Upper lobe of left lung (tissue), 6 donors: ENCODE results near the gene P2RX7. TPM values are rescaled to one million over a fixed set of nuclear protein-coding genes. Genes with fewer than 3 reads are reported as not detected.
"Not testable (repeated sequence)": the region's sequence is repeated elsewhere in the genome, so short reads cannot be mapped to it uniquely, and the experiment has no call there.

Experiments used
- ATAC-seq, 2 donors: fragments of 200-7000 bp; cut with Tn5 transposase; one replicate each; pipeline ENCODE4 v1.9.1; 2022; ENCODE audit warnings: mild to moderate bottlenecking in 2 of 2, moderate library complexity in 2 of 2; ENCODE audit not compliant: low FRiP score in 2 of 2
- DNase-seq, 2 donors: peaks; one replicate each; pipeline ENCODE4 v3.0.0-alpha.2; 2019 to 2020
- H3K27ac ChIP-seq, 4 donors: fragments of 200-600 bp; sonication (generic); one replicate each; pipeline ENCODE4 v1.5.1; 2016 to 2019
- H3K27me3 ChIP-seq, 4 donors: fragments of 200-600 bp; sonication (generic); one replicate each; pipeline ENCODE4 v1.5.1; 2017 to 2019
- H3K36me3 ChIP-seq, 4 donors: fragments of 200-600 bp; sonication (generic); one replicate each; pipeline ENCODE4 v1.5.1; 2016 to 2019
- H3K4me1 ChIP-seq, 4 donors: fragments of 200-600 bp; sonication (generic); one replicate each; pipeline ENCODE4 v1.5.1; 2018 to 2019
- H3K4me3 ChIP-seq, 4 donors: fragments of 200-600 bp; sonication (generic); one replicate each; pipeline ENCODE4 v1.5.1; 2017 to 2019; ENCODE audit warnings: mild to moderate bottlenecking in 2 of 4, moderate library complexity in 1 of 4
- H3K9me3 ChIP-seq, 4 donors: fragments of 200-600 bp; sonication (generic); one replicate each; pipeline ENCODE4 v1.5.1; 2018 to 2019
- EP300 ChIP-seq, 4 donors: sonication (generic); formaldehyde crosslinking; IDR thresholded peaks; one replicate each; pipeline ENCODE4 v1.5.1; 2017; ENCODE audit warnings: antibody characterized with exemption in 4 of 4, control low read depth in 2 of 4
- POLR2A ChIP-seq, 4 donors: fragments of 450-650 bp; IDR thresholded peaks; one replicate each; pipeline ENCODE4 v1.5.1; 2016 to 2017; ENCODE audit warnings: antibody characterized with exemption in 4 of 4, mild to moderate bottlenecking in 2 of 4
- POLR2AphosphoS5 ChIP-seq, 2 donors: sonication (generic); formaldehyde crosslinking; IDR thresholded peaks; one replicate each; pipeline ENCODE4 v1.5.1; 2017; ENCODE audit warnings: antibody characterized with exemption in 2 of 2
- WGBS, 2 donors: methylation state at CpG; one replicate each; pipeline ENCODE4 v1.1.5; 2017 to 2018; 5-methylcytosine and 5-hydroxymethylcytosine counted together
- total RNA-seq, 6 donors: library from RNA; depleted of rRNA in 4 of 6; stranded (reverse); fragments of >200 nt in 4 of 6; gene quantifications; one replicate each; pipeline versions ENCODE4 v1.1.0 to v1.2.1, GENCODE V29; 2016 to 2021
- TF ChIP-seq, protein P1 (sequence below), 6 experiments: fragments of 450-650 bp in 4 of 6; fragments of 200-600 bp in 2 of 6; sonication (generic) in 2 of 6; IDR thresholded peaks; one replicate each; pipeline ENCODE4 v1.5.1; 2016 to 2019; ENCODE audit warnings: antibody characterized with exemption in 6 of 6
- donor health status: DM: no; HTN: no; CAD: no; lungs with moderate emphysema.
- donor health status: DM: no; HTN: yes; CAD: no; lungs with severe emphysema.

P2RX7 gene
- total RNA-seq, 6 donors from 2014 or later, result 8.2 to 37.1 (median 15.4) TPM

DNA sequence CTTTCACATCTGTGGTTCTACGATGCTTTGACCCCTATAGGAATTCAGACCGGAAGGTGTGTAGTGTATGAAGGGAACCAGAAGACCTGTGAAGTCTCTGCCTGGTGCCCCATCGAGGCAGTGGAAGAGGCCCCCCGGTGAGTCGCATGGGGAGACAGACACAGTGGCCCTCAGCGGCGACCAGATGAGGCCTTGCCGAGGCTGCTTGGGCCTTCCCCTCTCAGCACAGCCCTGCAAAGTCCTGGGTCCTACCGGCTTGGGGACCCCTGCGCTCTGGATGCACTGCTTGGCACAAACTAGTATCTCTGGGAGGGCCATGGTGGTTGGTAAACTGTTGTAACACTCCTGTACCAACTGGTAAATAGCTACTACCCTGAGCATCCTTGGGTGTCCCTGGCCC lies 29.7 kb downstream of the P2RX7 start:
- Histone ChIP-seq H3K4me3 (no peak overlapping the region), H3K27me3 (no peaks in the 10 kb centered on the region), H3K36me3 (peaks cover 0 to 34% (median 6%) of the 10 kb centered on the region in 4 donors), H3K4me1 (no peaks in the 10 kb centered on the region), H3K9me3 (peaks cover 0 to 7% (median 5%) of the 10 kb centered on the region in 4 donors), H3K27ac (no peak overlapping the region)
- ATAC-seq, result no peak
- TF ChIP-seq POLR2AphosphoS5 (IDR thresholded peaks at IDR 0.05), result no peak
- TF ChIP-seq, protein P1, sequence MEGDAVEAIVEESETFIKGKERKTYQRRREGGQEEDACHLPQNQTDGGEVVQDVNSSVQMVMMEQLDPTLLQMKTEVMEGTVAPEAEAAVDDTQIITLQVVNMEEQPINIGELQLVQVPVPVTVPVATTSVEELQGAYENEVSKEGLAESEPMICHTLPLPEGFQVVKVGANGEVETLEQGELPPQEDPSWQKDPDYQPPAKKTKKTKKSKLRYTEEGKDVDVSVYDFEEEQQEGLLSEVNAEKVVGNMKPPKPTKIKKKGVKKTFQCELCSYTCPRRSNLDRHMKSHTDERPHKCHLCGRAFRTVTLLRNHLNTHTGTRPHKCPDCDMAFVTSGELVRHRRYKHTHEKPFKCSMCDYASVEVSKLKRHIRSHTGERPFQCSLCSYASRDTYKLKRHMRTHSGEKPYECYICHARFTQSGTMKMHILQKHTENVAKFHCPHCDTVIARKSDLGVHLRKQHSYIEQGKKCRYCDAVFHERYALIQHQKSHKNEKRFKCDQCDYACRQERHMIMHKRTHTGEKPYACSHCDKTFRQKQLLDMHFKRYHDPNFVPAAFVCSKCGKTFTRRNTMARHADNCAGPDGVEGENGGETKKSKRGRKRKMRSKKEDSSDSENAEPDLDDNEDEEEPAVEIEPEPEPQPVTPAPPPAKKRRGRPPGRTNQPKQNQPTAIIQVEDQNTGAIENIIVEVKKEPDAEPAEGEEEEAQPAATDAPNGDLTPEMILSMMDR (IDR thresholded peaks at IDR 0.05), result no peak
- no peak for TF ChIP-seq EP300 (IDR thresholded peaks at IDR 0.05)
- TF ChIP-seq POLR2A (IDR thresholded peaks at IDR 0.05), result no peak
- 89 to 96% methylated on average over 5 to 10 of the region's 10 CpGs for WGBS, 2 donors
- DNase-seq, result peak in 1 of 2 donors; percentile 32

DNA sequence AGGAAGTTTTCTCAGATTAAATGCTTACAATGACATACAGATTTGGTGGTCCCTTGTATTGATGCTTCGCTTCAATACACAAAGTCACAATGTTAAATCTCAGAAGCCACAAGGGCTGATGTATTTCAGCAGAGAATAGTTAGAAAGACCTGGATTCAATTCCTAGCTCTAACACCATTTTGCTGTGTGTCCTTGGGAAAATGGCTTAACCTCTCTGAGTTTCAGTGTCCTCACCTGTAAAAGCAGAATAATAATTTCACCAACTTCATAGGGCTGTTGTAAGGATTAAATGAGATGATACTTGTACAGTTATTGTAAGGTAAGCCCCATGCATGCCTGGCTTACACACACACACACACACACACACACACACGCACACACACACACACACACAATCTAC lies 30.3 kb downstream of the P2RX7 start:
- 57 to 95% methylated on average over 2 of the region's 2 CpGs for WGBS, 2 donors
- Histone ChIP-seq H3K27ac (no peak overlapping the region), H3K4me1 (no peaks in the 10 kb centered on the region), H3K36me3 (peaks cover 0 to 34% (median 6%) of the 10 kb centered on the region in 4 donors), H3K9me3 (peaks cover 0 to 5% (median 3%) of the 10 kb centered on the region in 4 donors), H3K27me3 (no peaks in the 10 kb centered on the region), H3K4me3 (no peak overlapping the region)
- TF ChIP-seq POLR2A (IDR thresholded peaks at IDR 0.05) (no peak), EP300 (IDR thresholded peaks at IDR 0.05) (no peak), POLR2AphosphoS5 (IDR thresholded peaks at IDR 0.05) (no peak)
- TF ChIP-seq, protein P1 (IDR thresholded peaks at IDR 0.05), result no peak
- no peak for ATAC-seq
- no peak for DNase-seq

DNA sequence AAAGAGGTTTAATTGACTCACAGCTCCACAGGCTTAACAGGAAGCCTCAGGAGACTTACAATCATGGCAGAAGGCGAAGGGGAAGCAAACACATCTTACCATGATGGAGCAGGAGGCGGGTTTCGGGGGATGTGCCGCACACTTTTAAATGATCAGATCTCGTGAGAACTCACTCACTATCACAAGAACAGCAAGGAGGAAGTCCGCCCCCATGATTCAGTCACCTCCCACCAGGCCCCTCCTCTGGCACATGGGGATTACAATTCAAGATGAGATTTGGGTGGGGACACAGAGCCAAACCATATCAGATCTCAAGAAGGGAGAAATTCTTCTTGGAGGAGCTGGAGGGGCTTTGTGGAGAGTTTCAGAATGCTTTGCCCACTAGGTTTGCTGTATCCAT lies 32.2 kb downstream of the P2RX7 start:
- not testable (repeated sequence) for H3K27ac ChIP-seq, H3K9me3 ChIP-seq, DNase-seq, H3K4me3 ChIP-seq, H3K27me3 ChIP-seq, ATAC-seq, H3K4me1 ChIP-seq
- 90 to 94% methylated on average over 6 of the region's 6 CpGs for WGBS, 2 donors
- H3K36me3 ChIP-seq, result peaks cover 0 to 39% (median 6%) of the 10 kb centered on the region in 4 donors

DNA sequence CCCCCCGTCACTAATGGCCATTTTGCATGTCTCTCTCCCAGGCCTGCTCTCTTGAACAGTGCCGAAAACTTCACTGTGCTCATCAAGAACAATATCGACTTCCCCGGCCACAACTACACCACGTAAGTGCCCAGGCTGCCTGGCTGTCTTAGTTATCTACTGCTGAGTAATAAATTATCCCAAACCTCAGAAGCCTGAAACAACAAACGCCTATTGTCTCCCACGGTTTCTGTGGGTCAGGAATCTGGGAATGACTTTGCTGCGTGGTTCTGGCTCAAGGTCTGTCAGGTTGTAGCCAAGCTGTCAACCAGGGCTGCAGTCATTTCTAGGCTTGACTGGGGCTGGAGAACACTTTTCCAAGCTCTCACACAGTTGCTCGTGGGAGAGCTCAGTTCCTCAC lies 32.6 kb downstream of the P2RX7 start:
- no peak for ATAC-seq
- Histone ChIP-seq H3K36me3 (peaks cover 0 to 39% (median 6%) of the 10 kb centered on the region in 4 donors), H3K27me3 (no peaks in the 10 kb centered on the region), H3K27ac (no peak overlapping the region), H3K4me1 (no peaks in the 10 kb centered on the region), H3K4me3 (no peak overlapping the region), H3K9me3 (no peaks in the 10 kb centered on the region)
- TF ChIP-seq EP300 (IDR thresholded peaks at IDR 0.05) (no peak), POLR2AphosphoS5 (IDR thresholded peaks at IDR 0.05) (no peak)
- 94 to 96% methylated on average over 7 to 9 of the region's 9 CpGs for WGBS, 2 donors
- DNase-seq, result no peak

DNA sequence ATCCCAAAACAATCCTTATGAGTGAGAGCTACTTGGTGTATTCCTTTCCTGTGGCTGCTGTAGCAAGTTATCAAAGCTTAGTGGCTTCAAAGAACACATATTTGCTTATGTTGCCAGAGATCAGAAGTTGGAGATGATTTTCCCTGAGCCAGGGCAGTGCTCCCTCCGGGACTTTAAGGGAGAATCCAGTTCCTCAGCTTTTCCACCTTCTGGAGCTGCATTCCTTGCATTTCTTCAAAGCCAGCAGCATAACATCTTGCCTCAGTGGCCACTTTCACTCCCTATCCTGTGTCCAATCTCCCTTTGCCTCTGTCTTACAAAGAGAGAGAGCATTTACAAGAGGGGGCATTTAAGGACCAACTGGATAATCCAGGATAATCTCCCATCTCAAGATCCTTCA lies 33.7 kb downstream of the P2RX7 start:
- H3K4me1 ChIP-seq, result no peaks in the 10 kb centered on the region
- no peak for TF ChIP-seq POLR2A (IDR thresholded peaks at IDR 0.05)
- TF ChIP-seq, protein P1 (IDR thresholded peaks at IDR 0.05), result no peak
- H3K9me3 ChIP-seq, result no peaks in the 10 kb centered on the region
- no peak for DNase-seq
- WGBS, 2 donors, result 75 to 86% methylated on average over 1 of the region's 1 CpG
- H3K27ac ChIP-seq, result no peak overlapping the region
- H3K4me3 ChIP-seq, result no peak overlapping the region
- no peaks in the 10 kb centered on the region for H3K27me3 ChIP-seq
- peaks cover 0 to 38% (median 6%) of the 10 kb centered on the region in 4 donors for H3K36me3 ChIP-seq
- ATAC-seq, result no peak

DNA sequence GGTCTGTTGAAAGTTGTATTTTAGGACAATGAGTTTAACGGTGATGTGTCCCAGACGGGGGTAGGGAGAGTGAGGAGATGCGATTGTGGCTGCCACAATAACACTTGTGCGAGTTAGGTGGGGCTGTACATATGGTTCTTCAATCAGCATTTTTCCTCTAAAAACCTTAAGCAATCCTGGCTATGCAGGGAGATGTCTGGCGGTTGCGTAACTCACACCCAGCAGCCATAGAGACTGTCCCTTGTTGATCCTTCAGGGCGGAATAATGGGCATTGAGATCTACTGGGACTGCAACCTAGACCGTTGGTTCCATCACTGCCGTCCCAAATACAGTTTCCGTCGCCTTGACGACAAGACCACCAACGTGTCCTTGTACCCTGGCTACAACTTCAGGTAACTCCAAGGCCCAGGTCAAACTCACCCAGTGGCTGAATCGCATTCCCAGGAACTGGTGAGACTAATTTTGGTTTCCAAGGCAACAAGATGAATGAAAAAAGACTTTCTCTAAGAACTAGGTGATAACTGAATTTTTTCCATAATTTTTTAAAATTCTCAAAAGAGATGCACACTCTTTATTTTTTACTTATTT lies 34.6 kb downstream of the P2RX7 start:
- no peaks in the 10 kb centered on the region for H3K9me3 ChIP-seq
- WGBS, 2 donors, result 83 to 84% methylated on average over 14 of the region's 14 CpGs
- peak in 1 of 2 donors; percentile 44 for ATAC-seq
- TF ChIP-seq POLR2AphosphoS5 (IDR thresholded peaks at IDR 0.05) (no peak), EP300 (IDR thresholded peaks at IDR 0.05) (no peak), POLR2A (IDR thresholded peaks at IDR 0.05) (no peak)
- TF ChIP-seq, protein P1 (IDR thresholded peaks at IDR 0.05), result no peak
- H3K27me3 ChIP-seq, result no peaks in the 10 kb centered on the region
- no peak overlapping the region for H3K4me3 ChIP-seq
- H3K27ac ChIP-seq, result no peak overlapping the region
- peak in 1 of 2 donors; percentile 47 for DNase-seq
- H3K4me1 ChIP-seq, result no peaks in the 10 kb centered on the region
- H3K36me3 ChIP-seq, result peaks cover 0 to 37% (median 6%) of the 10 kb centered on the region in 4 donors
